NCI-H82 treated with DMSO at 0.1 percent for 48 hours (cell line): ENCODE results near the gene SDR42E1.
A peak's percentile ranks its signal among the peaks of the same experiment; 100 is the strongest.

Experiments used
- DNase-seq: peaks from one replicate; lab custom pipeline; 2025; ENCODE audit not compliant: unreplicated experiment; lab: John Stamatoyannopoulos, UW

The SDR42E1 gene

GRCh38 chr16:81940781-81941560 lies 70.3 kb downstream of the SDR42E1 start:
- peak; percentile 34 for DNase-seq

- DNase-seq = peak; percentile 43
Observed at GRCh38 chr16:81939164-81940056, 71.9 kb downstream of the SDR42E1 start.
